ENCODE results near the gene PEDS1.

Gene PEDS1

DNA sequence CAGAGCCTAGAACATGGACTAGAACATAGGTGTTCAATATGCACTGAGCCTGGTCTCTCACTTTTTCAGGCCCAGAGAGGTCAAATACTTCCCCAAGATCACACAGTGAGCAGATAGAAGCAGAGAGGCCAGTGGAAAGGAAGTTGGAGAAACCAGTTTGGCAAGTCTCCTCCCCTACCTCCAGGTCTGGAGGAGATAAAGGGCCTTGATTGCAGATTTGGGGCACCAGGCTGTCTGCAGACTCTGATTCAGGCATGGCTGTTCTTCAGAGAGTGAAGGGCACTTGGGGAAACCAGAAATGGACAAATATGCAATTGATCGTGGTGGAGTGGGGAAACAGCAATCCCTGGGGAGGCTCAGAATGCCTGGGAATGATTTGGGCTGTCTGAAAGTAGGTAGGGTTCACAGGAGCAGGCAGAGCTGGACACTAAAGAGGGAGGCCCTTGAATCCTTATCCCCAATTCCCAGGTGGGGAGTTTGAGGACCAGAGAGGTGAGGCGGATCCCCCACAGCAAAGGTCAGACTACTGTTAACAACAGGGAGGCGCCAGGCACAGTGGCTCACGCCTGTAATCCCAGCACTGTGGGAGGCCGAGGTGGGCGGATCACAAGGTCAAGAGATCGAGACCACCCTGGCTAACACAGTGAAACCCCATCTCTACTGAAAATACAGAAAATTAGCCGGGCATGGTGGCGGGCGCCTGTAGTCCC, 2.3 kb downstream of the PEDS1 start:
- Histone ChIP-seq H3K4me3 (IDR thresholded peaks at IDR 0.05; ENCODE audit: insufficient read depth, low read depth, low read length) (no peak overlapping the region), H3K9ac (no peak overlapping the region)

DNA sequence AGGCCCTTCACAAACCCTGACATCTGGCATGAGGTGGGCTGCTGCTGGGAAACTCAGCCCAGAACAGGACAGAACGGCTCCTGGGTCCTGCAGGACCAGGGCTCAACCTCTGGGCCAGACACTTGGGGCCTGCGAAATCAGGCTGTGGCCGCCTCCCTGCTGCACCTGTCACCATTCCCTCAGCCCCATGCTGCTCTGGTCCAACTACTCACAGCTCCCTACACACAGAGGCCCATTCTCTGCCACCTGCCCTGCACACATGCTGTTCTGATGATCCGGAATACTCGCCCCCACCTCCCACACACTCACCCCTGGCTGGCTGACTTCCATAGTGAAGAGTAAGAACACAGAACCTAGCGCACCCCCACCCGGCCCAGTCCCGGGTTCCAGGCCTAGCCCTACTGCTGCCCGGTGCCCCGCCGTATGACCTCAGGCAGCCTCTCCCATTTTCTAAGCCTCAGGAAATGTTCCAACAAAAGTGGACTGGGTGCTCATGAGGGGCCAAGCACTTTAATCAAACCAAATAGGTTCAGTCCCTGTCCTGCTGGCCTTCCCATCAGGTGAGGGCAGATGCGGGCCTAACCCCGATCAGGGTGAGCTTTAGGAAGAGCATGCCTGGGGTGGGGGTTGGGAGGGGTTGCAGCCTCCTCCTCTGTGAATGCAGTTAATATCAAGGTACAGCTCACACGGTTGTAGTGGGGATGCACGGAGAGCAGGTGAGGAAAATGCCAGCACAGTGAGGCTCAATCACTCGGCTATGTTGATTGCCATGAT, 3.9 kb downstream of the PEDS1 start:
- no peak overlapping the region for H3K9ac ChIP-seq
- no peak overlapping the region for H3K27ac ChIP-seq
- H2AFZ ChIP-seq (ENCODE audit: low read depth), result no peak overlapping the region
- H3K27me3 ChIP-seq (ENCODE audit: insufficient read depth, low read depth), result no peaks in the 10 kb centered on the region
- TF ChIP-seq, protein P1, sequence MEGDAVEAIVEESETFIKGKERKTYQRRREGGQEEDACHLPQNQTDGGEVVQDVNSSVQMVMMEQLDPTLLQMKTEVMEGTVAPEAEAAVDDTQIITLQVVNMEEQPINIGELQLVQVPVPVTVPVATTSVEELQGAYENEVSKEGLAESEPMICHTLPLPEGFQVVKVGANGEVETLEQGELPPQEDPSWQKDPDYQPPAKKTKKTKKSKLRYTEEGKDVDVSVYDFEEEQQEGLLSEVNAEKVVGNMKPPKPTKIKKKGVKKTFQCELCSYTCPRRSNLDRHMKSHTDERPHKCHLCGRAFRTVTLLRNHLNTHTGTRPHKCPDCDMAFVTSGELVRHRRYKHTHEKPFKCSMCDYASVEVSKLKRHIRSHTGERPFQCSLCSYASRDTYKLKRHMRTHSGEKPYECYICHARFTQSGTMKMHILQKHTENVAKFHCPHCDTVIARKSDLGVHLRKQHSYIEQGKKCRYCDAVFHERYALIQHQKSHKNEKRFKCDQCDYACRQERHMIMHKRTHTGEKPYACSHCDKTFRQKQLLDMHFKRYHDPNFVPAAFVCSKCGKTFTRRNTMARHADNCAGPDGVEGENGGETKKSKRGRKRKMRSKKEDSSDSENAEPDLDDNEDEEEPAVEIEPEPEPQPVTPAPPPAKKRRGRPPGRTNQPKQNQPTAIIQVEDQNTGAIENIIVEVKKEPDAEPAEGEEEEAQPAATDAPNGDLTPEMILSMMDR (conservative IDR thresholded peaks at IDR 0.05; ENCODE audit: low read depth, low read length), result no peak
- no peak overlapping the region for H3K4me3 ChIP-seq (IDR thresholded peaks at IDR 0.05; ENCODE audit: insufficient read depth, low read depth, low read length)
- no peak overlapping the region for H3K4me2 ChIP-seq
- H3K79me2 ChIP-seq (ENCODE audit: insufficient read depth, low read depth), result peaks cover 24% of the 10 kb centered on the region; the same call in 1 of the 2 replicates
- peaks cover 15% of the 10 kb centered on the region for H3K4me1 ChIP-seq (ENCODE audit: low read depth, poor library complexity, severe bottlenecking)
- no peaks in the 10 kb centered on the region for H3K36me3 ChIP-seq (ENCODE audit: insufficient read depth)
- H4K20me1 ChIP-seq (ENCODE audit: insufficient read depth), result no peaks in the 10 kb centered on the region

More for the DNA sequence above, 2.3 kb downstream of the PEDS1 start:
- Histone ChIP-seq H3K4me2 (no peak overlapping the region), H4K20me1 (ENCODE audit: insufficient read depth) (no peaks in the 10 kb centered on the region), H2AFZ (ENCODE audit: low read depth) (no peak overlapping the region), H3K27ac (no peak overlapping the region), H3K79me2 (ENCODE audit: insufficient read depth, low read depth) (peaks cover 24% of the 10 kb centered on the region; the same call in 1 of the 2 replicates), H3K4me1 (ENCODE audit: low read depth, poor library complexity, severe bottlenecking) (peaks cover 15% of the 10 kb centered on the region), H3K27me3 (ENCODE audit: insufficient read depth, low read depth) (no peaks in the 10 kb centered on the region), H3K36me3 (ENCODE audit: insufficient read depth) (no peaks in the 10 kb centered on the region)
- TF ChIP-seq, protein P1 (conservative IDR thresholded peaks at IDR 0.05; ENCODE audit: low read depth, low read length), result no peak

DNA sequence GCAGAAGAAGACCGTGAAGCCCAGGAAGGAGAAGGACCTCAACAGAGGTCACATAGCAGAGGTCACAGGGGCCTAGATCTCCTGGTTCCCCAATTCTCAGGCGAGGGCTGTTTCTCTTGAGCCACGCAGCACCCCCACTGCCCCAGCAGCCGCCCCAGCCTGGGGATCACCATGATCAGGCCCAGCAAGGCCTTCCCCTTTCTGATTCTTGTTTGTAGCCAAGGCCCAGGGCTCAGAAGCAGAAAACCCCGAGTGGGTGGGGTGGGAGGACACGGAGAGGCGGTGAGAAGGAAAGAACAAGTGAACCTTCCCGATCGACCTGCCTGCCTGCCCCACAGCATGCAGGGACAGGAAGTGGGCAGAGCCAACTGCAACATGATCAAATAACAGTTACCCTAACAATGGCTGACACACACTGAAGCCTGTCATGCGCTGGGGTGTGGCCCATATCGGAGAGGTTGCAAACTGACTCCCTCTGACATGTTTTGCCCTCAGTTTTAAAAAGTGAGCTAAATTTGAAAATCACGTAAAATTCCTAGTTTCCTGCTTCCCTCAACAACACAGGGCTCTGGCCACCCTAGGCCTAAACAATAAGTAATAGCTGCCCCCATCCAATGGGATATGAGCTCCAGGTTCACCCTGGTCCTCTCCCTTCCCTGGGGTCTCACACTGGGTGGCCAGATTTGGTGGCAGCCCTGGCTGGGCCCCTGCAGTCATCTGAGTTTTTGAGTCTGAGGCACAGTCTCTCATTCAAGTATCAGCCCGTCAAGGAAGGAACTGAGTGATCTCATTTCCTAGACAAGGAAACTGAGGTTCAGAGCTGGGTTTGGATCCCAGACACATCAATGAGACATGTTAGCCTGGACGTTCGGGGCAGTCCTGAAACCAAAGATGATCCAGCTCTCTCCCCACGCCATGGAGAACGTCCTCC, 6.5 kb downstream of the PEDS1 start:
- Histone ChIP-seq H3K4me2 (no peak overlapping the region), H2AFZ (ENCODE audit: low read depth) (no peak overlapping the region), H3K27ac (no peak overlapping the region), H3K79me2 (ENCODE audit: insufficient read depth, low read depth) (peaks cover 10% of the 10 kb centered on the region; the same call in 1 of the 2 replicates), H4K20me1 (ENCODE audit: insufficient read depth) (no peaks in the 10 kb centered on the region), H3K4me3 (IDR thresholded peaks at IDR 0.05; ENCODE audit: insufficient read depth, low read depth, low read length) (no peak overlapping the region), H3K9ac (no peak overlapping the region), H3K27me3 (ENCODE audit: insufficient read depth, low read depth) (no peaks in the 10 kb centered on the region), H3K36me3 (ENCODE audit: insufficient read depth) (no peaks in the 10 kb centered on the region), H3K4me1 (ENCODE audit: low read depth, poor library complexity, severe bottlenecking) (peaks cover 3% of the 10 kb centered on the region)
- TF ChIP-seq, protein P1 (conservative IDR thresholded peaks at IDR 0.05; ENCODE audit: low read depth, low read length), result no peak

DNA sequence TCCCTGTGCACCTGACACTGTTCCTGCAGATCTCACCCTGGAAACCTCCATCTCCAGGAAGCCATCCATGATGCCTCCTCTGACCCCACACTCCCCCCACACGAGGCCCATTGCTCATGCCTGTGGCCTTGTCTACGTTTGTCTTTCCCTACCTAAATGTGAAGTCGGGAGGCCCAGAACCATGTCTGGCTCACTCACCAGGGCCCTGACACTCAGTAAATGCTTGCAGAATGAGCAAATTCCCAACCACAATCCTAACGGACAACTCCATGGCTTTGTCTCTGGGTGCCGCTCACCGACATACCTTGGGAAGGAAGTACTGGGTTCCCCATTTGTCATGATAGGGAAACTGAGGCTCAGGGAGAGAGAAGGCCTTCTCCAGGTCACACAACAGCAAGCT, 7.3 kb downstream of the PEDS1 start:
- Histone ChIP-seq H3K27ac (no peak overlapping the region), H3K4me2 (no peak overlapping the region), H4K20me1 (ENCODE audit: insufficient read depth) (no peaks in the 10 kb centered on the region), H3K36me3 (ENCODE audit: insufficient read depth) (no peaks in the 10 kb centered on the region), H3K9ac (no peak overlapping the region), H2AFZ (ENCODE audit: low read depth) (no peak overlapping the region), H3K79me2 (ENCODE audit: insufficient read depth, low read depth) (peaks cover 9% of the 10 kb centered on the region; the same call in 1 of the 2 replicates), H3K4me3 (IDR thresholded peaks at IDR 0.05; ENCODE audit: insufficient read depth, low read depth, low read length) (no peak overlapping the region), H3K4me1 (ENCODE audit: low read depth, poor library complexity, severe bottlenecking) (no peaks in the 10 kb centered on the region), H3K27me3 (ENCODE audit: insufficient read depth, low read depth) (no peaks in the 10 kb centered on the region)
- TF ChIP-seq, protein P1 (conservative IDR thresholded peaks at IDR 0.05; ENCODE audit: low read depth, low read length), result no peak
